HEK293 (cell line): ENCODE results near the gene KHSRP.
"Not testable (repeated sequence)": the region's sequence is repeated elsewhere in the genome, so short reads cannot be mapped to it uniquely, and the experiment has no call there.

Source experiments
- CTCF ChIA-PET: fragments of 350-600 bp; formaldehyde crosslinking; extraction: SDS; loops from one replicate; lab custom pipeline; 2021; ENCODE audit warnings: antibody characterized with exemption; lab: Yijun Ruan, JAX
- POLR2A ChIA-PET: fragments of 300-600 bp; formaldehyde crosslinking; extraction: SDS; loops from one replicate; lab custom pipeline; 2020; ENCODE audit warnings: antibody characterized with exemption, inconsistent platforms; lab: Yijun Ruan, JAX
- H3K27ac ChIP-seq: fragments of 200-500 bp; sonication (Bioruptor generic); 2 replicates; pipeline ENCODE4 v1.5.1; 2014; ENCODE audit warnings: low read depth, low read length, control low read depth, inconsistent platforms; ENCODE audit errors: extremely low read depth
- H3K36me3 ChIP-seq, 2 experiments: fragments of 200-500 bp in 1 of 2; sonication (Bioruptor generic) in 1 of 2; 1 replicate in 1 of 2; 2 replicates in 1 of 2; pipeline ENCODE4 v1.5.1; 2014 to 2017; ENCODE audit warnings: inconsistent platforms in 2 of 2, low read length in 2 of 2; ENCODE audit not compliant: control insufficient read depth in 2 of 2, insufficient read depth in 1 of 2
- H3K4me1 ChIP-seq: fragments of 200-500 bp; sonication (Bioruptor generic); 2 replicates; pipeline ENCODE4 v1.5.1; 2014; ENCODE audit warnings: mild to moderate bottlenecking, low read length, inconsistent platforms; ENCODE audit not compliant: control insufficient read depth, insufficient read depth
- H3K4me3 ChIP-seq: 2 replicates; pipeline ENCODE4 v1.5.1; 2011; ENCODE audit warnings: low read depth, mild to moderate bottlenecking, control low read depth, low read length, moderate library complexity
- H3K9me3 ChIP-seq: fragments of 200-500 bp; sonication (Bioruptor generic); 2 replicates; pipeline ENCODE4 v1.5.1; 2014; ENCODE audit warnings: low read depth, low read length, inconsistent platforms; ENCODE audit not compliant: control insufficient read depth, insufficient read depth
- EGR2 ChIP-seq: fragments of 450-650 bp; formaldehyde crosslinking; IDR thresholded peaks from 2 replicates; pipeline ENCODE4 v1.5.1; 2016; ENCODE audit warnings: low read depth, missing biosample characterization, missing genetic modification characterization
- KLF10 ChIP-seq: fragments of 450-650 bp; IDR thresholded peaks from 2 replicates; pipeline ENCODE4 v1.5.1; 2018; ENCODE audit warnings: missing biosample characterization, mild to moderate bottlenecking, missing genetic modification characterization
- PRDM1 ChIP-seq: fragments of 450-650 bp; formaldehyde crosslinking; IDR thresholded peaks from 2 replicates; pipeline ENCODE4; 2016; ENCODE audit warnings: missing biosample characterization, missing genetic modification characterization
- SP2 ChIP-seq: fragments of 450-650 bp; formaldehyde crosslinking; IDR thresholded peaks from 2 replicates; pipeline ENCODE4 v1.5.1; 2016; ENCODE audit warnings: missing biosample characterization, missing genetic modification characterization
- SP7 ChIP-seq: fragments of 450-650 bp; formaldehyde crosslinking; IDR thresholded peaks from 2 replicates; pipeline ENCODE4 v1.5.1; 2016; ENCODE audit warnings: missing biosample characterization, missing genetic modification characterization
- TCF7L2 ChIP-seq: IDR thresholded peaks from 2 replicates; pipeline ENCODE4 v1.6.1; 2011; ENCODE audit warnings: low read depth, mild to moderate bottlenecking, inconsistent platforms, low read length, moderate library complexity, borderline replicate concordance
- WT1 ChIP-seq: fragments of 450-650 bp; formaldehyde crosslinking; IDR thresholded peaks from 2 replicates; pipeline ENCODE4 v1.5.1; 2016; ENCODE audit warnings: missing biosample characterization, missing genetic modification characterization
- ZBTB1 ChIP-seq: fragments of 450-650 bp; formaldehyde crosslinking; IDR thresholded peaks from 2 replicates; pipeline ENCODE4 v1.5.1; 2016; ENCODE audit warnings: missing biosample characterization, missing genetic modification characterization
- ZBTB21 ChIP-seq: fragments of 450-650 bp; formaldehyde crosslinking; IDR thresholded peaks from 2 replicates; pipeline ENCODE4 v1.5.1; 2017; ENCODE audit warnings: missing biosample characterization, missing genetic modification characterization
- ZBTB49 ChIP-seq: fragments of 450-650 bp; formaldehyde crosslinking; IDR thresholded peaks from 2 replicates; pipeline ENCODE4 v1.5.1; 2016; ENCODE audit warnings: missing biosample characterization, missing genetic modification characterization, low read depth
- ZBTB7A ChIP-seq: fragments of 450-650 bp; formaldehyde crosslinking; IDR thresholded peaks from 2 replicates; pipeline ENCODE4 v1.5.1; 2016; ENCODE audit warnings: low read depth, missing biosample characterization, missing genetic modification characterization
- ZNF148 ChIP-seq: fragments of 450-650 bp; formaldehyde crosslinking; IDR thresholded peaks from 2 replicates; pipeline ENCODE4 v1.5.0; 2017; ENCODE audit warnings: missing biosample characterization, missing genetic modification characterization, borderline replicate concordance
- ZNF155 ChIP-seq: fragments of 450-650 bp; formaldehyde crosslinking; IDR thresholded peaks from 2 replicates; pipeline ENCODE4 v1.5.1; 2016; ENCODE audit warnings: missing biosample characterization, missing genetic modification characterization
- ZNF19 ChIP-seq: fragments of 450-650 bp; formaldehyde crosslinking; IDR thresholded peaks from 2 replicates; pipeline ENCODE4; 2016; ENCODE audit warnings: missing biosample characterization, missing genetic modification characterization, low read depth
- ZNF202 ChIP-seq: fragments of 450-650 bp; formaldehyde crosslinking; IDR thresholded peaks from 2 replicates; pipeline ENCODE4 v1.5.1; 2016; ENCODE audit warnings: missing biosample characterization, missing genetic modification characterization, borderline replicate concordance
- ZNF266 ChIP-seq: fragments of 450-650 bp; formaldehyde crosslinking; IDR thresholded peaks from 2 replicates; pipeline ENCODE4 v1.5.1; 2016; ENCODE audit warnings: missing biosample characterization, missing genetic modification characterization, low read depth
- ZNF366 ChIP-seq: fragments of 450-650 bp; formaldehyde crosslinking; conservative IDR thresholded peaks from 2 replicates; pipeline ENCODE4 v1.5.1; 2016; ENCODE audit warnings: missing biosample characterization, missing genetic modification characterization
- ZNF37A ChIP-seq: fragments of 450-650 bp; IDR thresholded peaks from 2 replicates; pipeline ENCODE4 v1.5.1; 2018; ENCODE audit warnings: missing biosample characterization, missing genetic modification characterization
- ZNF416 ChIP-seq: fragments of 450-650 bp; formaldehyde crosslinking; IDR thresholded peaks from 2 replicates; pipeline ENCODE4 v1.5.1; 2016; ENCODE audit warnings: missing biosample characterization, missing genetic modification characterization
- ZNF510 ChIP-seq: fragments of 450-650 bp; formaldehyde crosslinking; IDR thresholded peaks from 2 replicates; pipeline ENCODE4 v1.5.1; 2018; ENCODE audit warnings: mild to moderate bottlenecking, missing genetic modification characterization, missing biosample characterization; ENCODE audit not compliant: insufficient replicate concordance
- ZNF548 ChIP-seq: fragments of 450-650 bp; formaldehyde crosslinking; IDR thresholded peaks from 2 replicates; pipeline ENCODE4 v1.5.1; 2016; ENCODE audit warnings: missing biosample characterization, missing genetic modification characterization
- ZNF624 ChIP-seq: fragments of 450-650 bp; formaldehyde crosslinking; IDR thresholded peaks from 2 replicates; pipeline ENCODE4 v1.5.1; 2017; ENCODE audit warnings: missing biosample characterization, missing genetic modification characterization
- ZNF626 ChIP-seq: fragments of 450-650 bp; sonication (Bioruptor Pico); formaldehyde crosslinking; IDR thresholded peaks from 2 replicates; pipeline ENCODE4 v1.5.1; 2018; ENCODE audit warnings: missing biosample characterization, missing genetic modification characterization, inconsistent platforms
- ZNF677 ChIP-seq: fragments of 450-650 bp; IDR thresholded peaks from 2 replicates; pipeline ENCODE4 v1.5.0; 2018; ENCODE audit warnings: missing biosample characterization, mild to moderate bottlenecking, missing genetic modification characterization, moderate library complexity
- ZNF747 ChIP-seq: fragments of 450-650 bp; formaldehyde crosslinking; IDR thresholded peaks from 2 replicates; pipeline ENCODE4 v1.5.1; 2016; ENCODE audit warnings: missing biosample characterization, missing genetic modification characterization
- ZNF791 ChIP-seq: fragments of 450-650 bp; formaldehyde crosslinking; IDR thresholded peaks from 2 replicates; pipeline ENCODE4 v1.5.1; 2016; ENCODE audit warnings: missing biosample characterization, missing genetic modification characterization
- TF ChIP-seq, protein P1 (sequence below): fragments of 450-650 bp; formaldehyde crosslinking; IDR thresholded peaks from 2 replicates; pipeline ENCODE4 v1.5.1; 2016; ENCODE audit warnings: missing biosample characterization, missing genetic modification characterization
- TF ChIP-seq, protein P2 (sequence below): fragments of 450-650 bp; formaldehyde crosslinking; IDR thresholded peaks from 2 replicates; pipeline ENCODE4 v1.5.1; 2016; ENCODE audit warnings: missing biosample characterization, missing genetic modification characterization

KHSRP gene

GRCh38 chr19:6429419-6430221 is 5.0 kb upstream of the KHSRP start (continued):
- TF ChIP-seq ZNF791 (tag by site-specific recombination): no peak
- TF ChIP-seq ZNF510: no peak
- TF ChIP-seq ZBTB21 (tag by site-specific recombination): no peak
- TF ChIP-seq SP2 (tag by site-specific recombination): peak; percentile 45; the same call in 1 of the 2 replicates
- no peak for TF ChIP-seq ZNF624 (tag by site-specific recombination)
- peak; percentile 98 for TF ChIP-seq PRDM1 (tag by site-specific recombination)
- TF ChIP-seq ZNF266 (tag by site-specific recombination): no peak
- TF ChIP-seq ZNF155 (tag by site-specific recombination): no peak
- TF ChIP-seq EGR2 (tag by site-specific recombination): peak; percentile 83; the same call in 1 of the 2 replicates
- TF ChIP-seq ZNF37A (tag by site-specific recombination): no peak
- no peak for TF ChIP-seq ZNF626 (tag by site-specific recombination)
- no peak for TF ChIP-seq ZNF677 (tag by site-specific recombination)
- 0 out of 2 replicates have a peak, but pooled peaks have one; percentile 42 for TF ChIP-seq ZBTB7A (tag by site-specific recombination)
- no peak for TF ChIP-seq WT1 (tag by site-specific recombination)
- TF ChIP-seq ZNF416 (tag by site-specific recombination): no peak
- TF ChIP-seq KLF10: no peak
- TF ChIP-seq ZBTB49: no peak
- no peak for TF ChIP-seq TCF7L2
- TF ChIP-seq, protein P1, sequence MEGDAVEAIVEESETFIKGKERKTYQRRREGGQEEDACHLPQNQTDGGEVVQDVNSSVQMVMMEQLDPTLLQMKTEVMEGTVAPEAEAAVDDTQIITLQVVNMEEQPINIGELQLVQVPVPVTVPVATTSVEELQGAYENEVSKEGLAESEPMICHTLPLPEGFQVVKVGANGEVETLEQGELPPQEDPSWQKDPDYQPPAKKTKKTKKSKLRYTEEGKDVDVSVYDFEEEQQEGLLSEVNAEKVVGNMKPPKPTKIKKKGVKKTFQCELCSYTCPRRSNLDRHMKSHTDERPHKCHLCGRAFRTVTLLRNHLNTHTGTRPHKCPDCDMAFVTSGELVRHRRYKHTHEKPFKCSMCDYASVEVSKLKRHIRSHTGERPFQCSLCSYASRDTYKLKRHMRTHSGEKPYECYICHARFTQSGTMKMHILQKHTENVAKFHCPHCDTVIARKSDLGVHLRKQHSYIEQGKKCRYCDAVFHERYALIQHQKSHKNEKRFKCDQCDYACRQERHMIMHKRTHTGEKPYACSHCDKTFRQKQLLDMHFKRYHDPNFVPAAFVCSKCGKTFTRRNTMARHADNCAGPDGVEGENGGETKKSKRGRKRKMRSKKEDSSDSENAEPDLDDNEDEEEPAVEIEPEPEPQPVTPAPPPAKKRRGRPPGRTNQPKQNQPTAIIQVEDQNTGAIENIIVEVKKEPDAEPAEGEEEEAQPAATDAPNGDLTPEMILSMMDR (tag by site-specific recombination): no peak
- TF ChIP-seq ZNF148: no peak
- no peak for TF ChIP-seq SP7 (tag by site-specific recombination)
- TF ChIP-seq ZNF202: no peak
- no peak for TF ChIP-seq ZBTB1 (tag by site-specific recombination)
- TF ChIP-seq ZNF747 (tag by site-specific recombination): no peak
- TF ChIP-seq, protein P2, sequence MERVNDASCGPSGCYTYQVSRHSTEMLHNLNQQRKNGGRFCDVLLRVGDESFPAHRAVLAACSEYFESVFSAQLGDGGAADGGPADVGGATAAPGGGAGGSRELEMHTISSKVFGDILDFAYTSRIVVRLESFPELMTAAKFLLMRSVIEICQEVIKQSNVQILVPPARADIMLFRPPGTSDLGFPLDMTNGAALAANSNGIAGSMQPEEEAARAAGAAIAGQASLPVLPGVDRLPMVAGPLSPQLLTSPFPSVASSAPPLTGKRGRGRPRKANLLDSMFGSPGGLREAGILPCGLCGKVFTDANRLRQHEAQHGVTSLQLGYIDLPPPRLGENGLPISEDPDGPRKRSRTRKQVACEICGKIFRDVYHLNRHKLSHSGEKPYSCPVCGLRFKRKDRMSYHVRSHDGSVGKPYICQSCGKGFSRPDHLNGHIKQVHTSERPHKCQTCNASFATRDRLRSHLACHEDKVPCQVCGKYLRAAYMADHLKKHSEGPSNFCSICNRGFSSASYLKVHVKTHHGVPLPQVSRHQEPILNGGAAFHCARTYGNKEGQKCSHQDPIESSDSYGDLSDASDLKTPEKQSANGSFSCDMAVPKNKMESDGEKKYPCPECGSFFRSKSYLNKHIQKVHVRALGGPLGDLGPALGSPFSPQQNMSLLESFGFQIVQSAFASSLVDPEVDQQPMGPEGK (tag by site-specific recombination): no peak
- no peak for TF ChIP-seq ZNF19 (tag by site-specific recombination)
- TF ChIP-seq ZNF366 (tag by site-specific recombination): peak; percentile 96
- TF ChIP-seq ZNF548 (tag by site-specific recombination): no peak

DNA sequence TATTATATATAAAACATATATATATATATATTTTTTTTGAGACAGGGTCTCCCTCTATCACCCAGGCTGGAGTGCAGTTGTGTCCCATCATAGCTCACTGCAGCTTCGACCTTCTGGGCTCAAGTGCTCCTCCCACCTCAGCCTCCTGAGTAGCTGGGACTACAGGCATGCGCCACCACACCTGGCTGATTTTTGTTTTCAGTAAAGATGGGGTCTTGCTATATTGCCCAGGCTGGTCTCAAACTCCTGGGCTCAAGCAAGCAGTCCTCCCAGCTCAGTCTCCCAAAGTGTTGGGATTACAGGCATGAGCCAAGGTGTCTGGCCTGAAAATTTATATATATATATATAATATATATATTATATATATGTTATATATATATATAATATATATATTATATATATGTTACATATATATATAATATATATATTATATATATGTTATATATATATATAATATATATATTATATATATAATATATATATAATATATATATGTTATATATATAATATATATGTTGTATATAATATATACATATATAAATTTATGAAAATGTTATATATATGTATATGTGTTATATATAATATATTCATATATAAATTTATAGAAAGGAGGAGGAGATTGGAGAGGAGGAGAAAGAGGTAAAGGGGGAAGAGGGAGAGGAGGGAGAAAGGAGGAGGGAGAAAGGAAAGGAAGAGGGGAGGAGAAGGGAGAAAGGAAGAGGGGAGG is 4.2 kb upstream of the KHSRP start:
- H3K27ac ChIP-seq, H3K4me3 ChIP-seq, POLR2A ChIA-PET, H3K36me3 ChIP-seq, H3K9me3 ChIP-seq, H3K4me1 ChIP-seq: not testable (repeated sequence)
- CTCF ChIA-PET: interaction anchor here (0.6 kb wide), 2 partner anchors 17 to 435 kb away, joined by 4 read pairs; no protein-coding TSS in a partner anchor
